Activated CD4-positive, alpha-beta T cell treated with anti-CD3 and anti-CD28 coated beads, Interleukin-2, Interleukin-6, amounts not matched to agents 100 ng/mL and 50 ng/mL, durations not matched to agents 16 hours and 8 hours (primary cell): ENCODE measurements around the gene SNAP47.

Experiments
- DNase-seq: peaks from one replicate; pipeline ENCODE4 v3.0.0-alpha.2; 2020

SNAP47 gene

DNA sequence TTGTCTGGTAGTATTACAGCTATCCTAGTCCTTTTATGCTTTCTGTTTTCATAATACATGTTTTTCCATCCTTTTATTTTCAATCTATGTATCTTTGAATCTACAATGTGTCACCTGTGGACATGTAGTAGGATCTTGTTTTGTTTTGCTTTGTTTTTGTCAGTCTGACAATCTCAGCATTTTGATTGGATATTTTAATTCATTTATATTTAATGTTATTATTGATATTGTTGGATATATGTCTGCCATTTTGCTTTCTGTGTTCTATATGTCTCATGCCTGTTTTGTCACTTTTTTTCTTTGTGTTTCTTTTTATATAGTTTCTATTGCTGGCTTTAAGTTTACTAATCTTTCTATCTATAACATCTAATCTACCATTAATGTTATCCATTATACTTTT is 68.7 kb downstream of the SNAP47 start:
- no peak for DNase-seq

DNA sequence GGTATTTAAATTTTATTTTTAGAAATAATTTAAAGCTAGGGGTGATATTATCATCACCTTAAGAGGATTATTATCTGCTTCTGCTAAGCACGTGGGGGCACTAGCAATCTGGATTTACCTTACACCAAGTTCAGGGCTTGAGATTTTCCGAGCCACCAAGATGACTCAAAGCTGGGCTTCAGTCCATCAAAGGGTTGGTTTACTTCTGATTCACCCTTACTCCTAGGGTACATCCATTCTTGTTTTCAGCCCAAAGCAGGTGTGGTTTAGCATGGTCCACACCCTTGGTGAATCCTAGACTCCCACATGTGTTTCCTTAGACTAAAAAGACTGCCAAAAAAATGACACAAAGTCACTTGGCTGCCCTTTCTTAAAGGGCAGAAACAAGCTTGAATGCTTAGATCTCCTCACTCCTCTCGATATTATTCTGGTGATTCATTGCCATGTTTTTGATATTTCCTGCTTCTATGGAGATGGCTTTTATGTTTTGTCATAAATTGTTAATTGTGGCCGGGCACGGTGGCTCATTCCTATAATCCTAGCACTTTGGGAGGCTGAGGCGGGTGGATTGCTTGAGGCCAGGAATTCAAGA is 70.5 kb downstream of the SNAP47 start:
- no peak for DNase-seq

DNA sequence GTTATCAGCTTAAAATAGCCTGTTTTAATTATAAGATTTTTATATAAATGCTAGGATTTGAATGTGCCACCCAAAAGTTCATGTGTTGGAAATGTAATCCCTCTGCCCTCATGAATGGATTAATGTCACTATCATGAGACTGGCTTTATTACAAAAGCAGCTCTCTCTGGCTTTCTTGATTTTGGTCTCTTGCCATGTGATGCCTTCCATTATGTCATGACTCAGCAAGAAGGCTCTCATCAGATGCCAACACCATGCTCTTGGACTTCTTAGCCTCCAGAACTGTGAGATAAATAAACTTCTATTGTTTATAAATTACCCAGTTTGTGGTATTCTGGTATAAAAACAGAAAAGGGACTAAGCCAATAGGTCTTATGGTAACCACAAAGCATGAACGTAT is 73.3 kb downstream of the SNAP47 start:
- no peak for DNase-seq

DNA sequence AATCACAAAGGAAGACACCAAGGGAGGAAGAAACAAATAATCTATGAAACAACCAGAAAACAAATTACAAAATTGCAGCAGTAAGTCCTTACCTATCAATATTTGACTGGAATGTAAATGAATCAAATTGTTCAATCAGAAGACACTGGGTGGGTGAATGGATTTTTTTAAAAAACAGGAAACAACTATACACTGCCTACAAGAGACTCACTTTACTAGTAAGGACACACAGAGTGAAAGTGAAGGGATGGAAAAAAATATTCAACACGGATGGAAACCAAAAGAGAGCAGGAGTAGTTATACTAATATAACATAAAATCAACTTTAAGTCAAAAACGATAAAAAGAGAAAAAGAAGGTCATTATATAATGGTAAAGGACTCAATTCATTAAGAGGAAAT is 73.8 kb downstream of the SNAP47 start:
- DNase-seq, result no peak

DNA sequence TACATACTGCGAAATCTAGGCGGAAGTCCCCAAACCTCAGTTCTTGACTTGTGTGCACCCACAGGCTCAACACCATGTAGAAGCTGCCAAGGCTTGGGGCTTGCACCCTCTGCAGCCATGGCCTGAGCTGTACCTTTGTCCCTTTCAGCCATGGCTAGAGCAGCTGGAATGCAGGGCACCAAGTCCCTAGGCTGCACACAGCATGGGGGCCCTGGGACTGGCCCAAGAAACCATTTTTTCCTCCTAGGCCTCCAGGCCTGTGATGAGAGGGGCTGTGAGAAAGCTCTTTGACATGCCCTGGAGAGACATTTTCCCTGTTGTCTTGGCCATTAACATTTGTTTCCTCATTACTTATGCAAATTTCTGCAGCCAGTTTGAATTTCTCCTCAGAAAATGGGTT is 78.7 kb downstream of the SNAP47 start:
- DNase-seq, result no peak

DNA sequence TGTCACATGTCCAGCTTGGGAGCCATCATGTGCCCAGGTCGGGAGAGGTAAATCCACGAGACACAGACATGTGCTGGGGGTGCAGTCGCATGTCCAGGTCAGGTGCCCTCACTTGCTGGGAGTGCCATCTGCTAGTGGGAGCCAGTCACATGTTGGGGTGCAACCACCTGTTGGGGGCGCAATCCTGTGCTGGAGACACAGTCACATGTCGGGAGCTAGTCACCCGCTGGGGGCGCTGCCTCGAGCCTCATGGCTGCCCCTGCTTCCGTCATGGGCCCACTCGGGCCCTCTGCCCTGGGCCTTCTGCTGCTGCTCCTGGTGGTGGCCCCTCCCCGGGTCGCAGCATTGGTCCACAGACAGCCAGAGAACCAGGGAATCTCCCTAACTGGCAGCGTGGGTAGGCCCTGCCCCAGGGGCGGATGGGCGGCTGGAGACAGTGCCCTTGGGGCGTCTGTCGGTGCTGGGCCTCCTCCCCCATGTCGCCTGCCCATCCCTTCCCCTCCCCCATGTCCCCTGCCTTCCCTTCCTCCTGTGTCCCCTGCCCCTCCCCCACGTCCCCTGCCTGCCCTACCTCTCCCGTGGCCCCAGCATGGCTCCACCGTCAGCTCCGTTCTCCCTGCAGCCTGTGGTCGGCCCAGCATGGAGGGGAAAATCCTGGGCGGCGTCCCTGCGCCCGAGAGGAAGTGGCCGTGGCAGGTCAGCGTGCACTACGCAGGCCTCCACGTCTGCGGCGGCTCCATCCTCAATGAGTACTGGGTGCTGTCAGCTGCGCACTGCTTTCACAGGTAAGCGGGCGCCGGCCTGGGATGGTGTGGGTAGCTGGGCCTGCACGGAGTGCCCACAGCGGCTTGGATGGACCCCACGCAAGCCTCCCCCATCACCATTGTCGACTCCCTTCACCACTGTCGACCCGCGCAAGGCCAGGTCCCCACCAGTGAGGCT is 80.5 kb downstream of the SNAP47 start, which contains the start of gene PRSS38:
TSS of gene PRSS38 (plus strand) at position 208 of the 942 bp plus-strand sequence. CDS start at position 250, 42 bp downstream.
- DNase-seq, result no peak

DNA sequence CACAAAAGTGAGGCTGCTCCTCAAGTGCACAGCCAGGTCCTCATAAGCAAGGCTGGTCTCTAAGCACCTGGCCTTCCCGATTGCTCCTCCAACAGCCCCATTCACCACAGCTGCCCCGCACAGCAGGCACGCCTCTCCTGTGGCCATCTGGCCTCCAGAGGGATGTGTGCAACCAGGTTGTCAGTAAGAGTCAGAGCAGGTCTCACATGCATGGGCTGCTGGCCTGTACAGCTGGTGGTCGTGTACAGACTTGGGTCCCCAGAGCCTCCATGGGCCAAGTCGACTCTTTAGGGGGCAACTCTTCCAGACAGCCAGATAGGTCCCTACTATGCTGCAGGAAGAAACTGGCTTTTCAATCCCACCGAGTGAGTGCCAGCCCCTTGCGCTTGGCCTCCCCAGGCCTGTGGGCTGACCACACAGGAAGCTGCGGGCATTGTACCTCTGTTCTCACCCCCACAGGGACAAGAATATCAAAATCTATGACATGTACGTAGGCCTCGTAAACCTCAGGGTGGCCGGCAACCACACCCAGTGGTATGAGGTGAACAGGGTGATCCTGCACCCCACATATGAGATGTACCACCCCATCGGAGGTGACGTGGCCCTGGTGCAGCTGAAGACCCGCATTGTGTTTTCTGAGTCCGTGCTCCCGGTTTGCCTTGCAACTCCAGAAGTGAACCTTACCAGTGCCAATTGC is 81.7 kb downstream of the SNAP47 start:
- DNase-seq, result no peak

DNA sequence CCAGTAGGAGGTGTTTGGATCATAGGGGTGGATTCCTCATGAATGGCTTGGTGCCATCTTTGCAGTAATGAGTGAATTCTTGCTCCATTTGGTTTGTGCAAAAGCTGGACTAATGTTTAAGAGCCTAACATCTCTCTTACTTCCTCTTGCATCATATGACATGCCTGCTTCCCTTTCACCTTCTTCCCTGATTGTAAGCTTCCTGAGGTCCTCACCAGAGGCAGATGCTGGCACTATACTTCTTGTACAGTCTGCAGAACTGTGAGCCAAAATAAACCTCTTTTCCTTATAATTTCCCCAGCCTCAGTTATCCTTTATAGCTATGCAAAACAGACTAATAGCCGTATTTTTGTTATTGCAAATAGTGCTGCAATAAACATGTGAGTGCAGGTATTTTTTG is 88.3 kb downstream of the SNAP47 start:
- DNase-seq, result no peak

DNA sequence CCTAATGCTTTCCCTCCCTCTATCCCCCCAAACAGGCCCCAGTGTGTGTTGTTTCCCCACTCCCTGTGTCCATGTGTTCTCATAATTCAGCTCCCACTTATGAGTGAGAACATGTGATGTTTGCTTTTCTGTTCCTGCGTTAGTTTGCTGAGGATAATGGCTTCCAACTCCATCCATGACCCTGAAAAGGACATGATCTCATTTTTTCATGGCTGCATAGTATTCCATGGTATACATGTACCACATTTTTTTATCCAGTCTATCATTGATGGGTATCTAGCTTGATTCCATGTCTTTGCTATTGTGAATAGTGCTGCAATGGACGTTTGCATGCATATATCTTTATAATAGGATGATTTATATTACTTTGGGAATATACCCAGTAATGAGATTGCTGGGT is 89.0 kb downstream of the SNAP47 start:
- no peak for DNase-seq

DNA sequence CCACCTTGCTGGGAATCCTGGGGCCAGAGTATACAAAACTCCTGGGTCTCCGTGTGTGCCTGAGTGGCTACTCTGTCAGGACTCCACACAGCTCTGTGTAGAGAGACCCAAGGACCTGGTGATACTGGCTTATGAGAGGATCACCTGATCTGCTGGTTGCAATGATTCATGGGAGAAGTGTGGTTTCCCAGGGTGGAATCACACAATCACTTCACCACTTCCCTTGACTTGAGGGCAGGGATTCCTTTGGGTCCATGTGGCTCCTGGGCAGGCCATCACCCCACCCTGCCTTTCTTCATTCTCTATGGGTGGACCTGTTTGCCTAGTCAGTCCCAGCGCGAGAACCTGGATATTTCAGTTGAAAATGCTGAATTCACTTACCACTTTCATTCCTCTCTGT is 93.6 kb downstream of the SNAP47 start:
- DNase-seq, result no peak
